Measurements from ENCODE around the gene FYTTD1. TPM values are rescaled to one million over a fixed set of nuclear protein-coding genes. Genes with fewer than 3 reads are reported as not detected.

FYTTD1 gene
- polyA plus RNA-seq, 10 donors = 60.1 to 85.7 (median 74.7) TPM

DNA sequence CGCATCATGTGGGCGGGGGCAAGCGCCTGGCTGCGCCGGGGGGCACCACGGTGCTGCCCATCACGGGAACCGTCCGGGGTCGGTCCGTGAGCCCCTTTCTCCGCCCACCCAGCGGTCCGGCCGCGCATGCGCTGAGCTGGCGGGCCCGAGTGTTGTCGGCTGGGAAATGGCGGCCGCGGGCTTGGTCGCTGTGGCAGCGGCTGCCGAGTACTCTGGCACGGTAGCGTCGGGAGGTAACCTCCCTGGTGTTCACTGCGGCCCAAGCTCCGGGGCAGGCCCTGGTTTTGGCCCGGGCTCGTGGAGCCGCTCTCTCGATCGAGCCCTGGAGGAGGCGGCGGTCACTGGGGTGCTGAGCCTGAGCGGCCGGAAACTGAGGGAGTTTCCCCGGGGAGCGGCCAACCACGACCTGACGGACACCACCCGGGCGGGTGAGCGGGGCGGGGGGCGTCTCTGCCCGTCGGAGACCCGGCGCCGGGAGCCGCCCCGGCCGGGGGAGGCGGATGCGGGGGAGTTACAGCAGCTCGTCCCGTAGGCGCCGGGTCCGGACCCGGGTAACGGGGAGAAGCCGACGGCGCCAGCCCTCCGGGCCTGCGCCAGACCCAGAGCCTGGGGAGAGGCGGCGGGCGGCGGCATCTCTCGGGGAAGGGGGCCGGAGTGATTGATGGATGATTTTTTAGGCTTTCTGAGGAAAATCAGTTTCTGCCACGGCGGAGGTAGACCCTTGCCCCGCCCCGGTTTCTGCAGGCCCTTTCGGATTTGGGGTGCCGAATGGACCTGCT lies 41.6 kb downstream of the FYTTD1 start, which contains the start of gene LRCH3:
LRCH3 (plus strand) TSS at position 142 of the 779 bp plus-strand sequence; CDS start at position 167, 25 bp downstream.
- peak; percentile 83 to 97 (median 89) for DNase-seq

DNA sequence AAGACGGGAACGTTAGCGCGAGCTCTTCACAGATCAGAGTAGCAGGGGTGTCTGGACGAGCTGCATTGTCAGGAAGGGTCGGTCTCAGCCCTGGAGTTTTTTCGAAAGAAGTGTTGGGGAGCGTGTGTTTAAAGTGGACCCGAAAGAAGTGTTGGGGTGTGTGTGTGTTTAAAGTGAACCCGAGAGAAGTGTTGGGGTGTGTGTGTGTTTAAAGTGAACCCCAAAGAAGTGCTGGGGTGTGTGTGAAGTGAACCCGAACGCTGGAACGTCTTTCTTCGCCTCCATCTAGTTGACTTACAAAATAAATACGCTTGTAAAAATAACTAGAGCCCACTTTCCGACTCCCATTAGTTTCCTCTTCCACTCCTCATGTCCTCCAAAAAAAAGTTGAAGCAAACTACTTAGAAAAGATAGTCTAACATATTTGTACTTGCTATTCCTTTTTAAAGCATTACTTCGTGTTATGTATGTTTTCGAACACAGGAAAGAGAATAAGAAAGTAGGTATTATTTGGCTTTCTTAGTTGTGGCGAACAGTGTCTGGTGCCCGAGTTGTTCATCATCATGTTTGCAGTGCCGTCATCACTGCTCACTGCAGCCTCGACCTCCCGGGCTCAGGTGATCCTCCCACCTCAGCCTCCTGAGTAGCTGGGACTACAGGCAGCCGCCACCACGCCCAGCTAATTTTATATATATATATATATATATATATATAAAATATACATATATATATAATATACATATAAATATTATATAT lies 42.4 kb downstream of the FYTTD1 start:
- peak in 2 of 3 donors; percentile 11 to 34 for DNase-seq

GRCh38 chr3:197793247-197793646 lies 43.6 kb downstream of the FYTTD1 start:
- no peak for DNase-seq

DNA sequence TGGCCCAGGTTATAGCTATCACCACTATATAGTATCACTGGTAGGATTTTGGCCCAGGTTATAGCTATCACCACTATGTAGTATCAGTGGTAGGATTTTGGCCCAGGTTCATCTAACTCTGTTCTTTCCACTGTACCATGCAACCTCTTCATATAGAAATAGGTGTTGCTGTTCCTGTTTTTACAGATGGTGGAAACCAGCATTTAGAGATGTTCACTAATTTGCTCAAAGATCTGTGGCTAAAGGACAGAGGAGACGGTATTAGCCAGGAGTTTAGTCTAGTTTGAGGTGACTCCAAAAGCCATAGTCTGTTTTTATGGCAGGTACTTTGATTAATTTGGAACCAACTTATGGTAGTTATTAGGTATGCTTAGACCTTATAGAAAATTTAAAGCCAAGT lies 44.4 kb downstream of the FYTTD1 start:
- no peak for DNase-seq

DNA sequence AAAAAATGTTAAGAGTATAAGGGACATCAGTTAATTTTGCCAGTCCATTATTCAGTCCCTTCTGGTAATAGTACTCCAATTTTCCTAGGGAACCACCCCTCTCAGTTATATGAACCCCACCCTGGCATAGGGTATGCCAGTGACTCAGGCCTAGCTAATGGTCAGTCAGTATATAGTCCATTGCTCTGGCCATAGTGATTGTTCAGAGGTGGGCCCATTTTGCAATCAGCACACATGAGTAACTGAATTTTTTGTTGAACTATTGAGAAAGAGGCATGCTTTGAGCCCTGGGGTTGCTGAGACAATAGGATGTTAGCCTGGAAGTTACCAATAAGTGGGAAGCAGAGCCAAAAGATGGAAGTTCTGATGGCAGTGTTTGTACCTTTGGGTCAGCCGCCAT lies 45.5 kb downstream of the FYTTD1 start:
- DNase-seq = no peak

DNA sequence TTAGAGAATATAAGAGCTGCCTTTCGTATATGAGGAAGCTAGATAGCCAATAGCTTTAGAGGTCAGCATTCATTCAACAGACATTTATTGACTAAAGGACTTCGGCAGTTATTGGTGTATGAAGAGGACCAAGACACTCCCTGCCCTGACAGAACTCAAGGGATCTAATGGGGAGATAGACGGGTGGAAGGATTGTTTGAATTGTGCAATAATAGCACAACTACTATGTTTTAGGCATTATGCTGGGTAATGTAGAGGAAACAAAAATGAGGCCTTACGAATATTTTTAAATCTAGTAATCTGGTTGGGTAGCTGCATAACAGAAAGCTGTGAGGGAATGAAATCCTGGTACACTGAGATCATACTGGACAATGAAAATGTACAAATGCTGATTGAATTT lies 46.4 kb downstream of the FYTTD1 start:
- no peak for DNase-seq

DNA sequence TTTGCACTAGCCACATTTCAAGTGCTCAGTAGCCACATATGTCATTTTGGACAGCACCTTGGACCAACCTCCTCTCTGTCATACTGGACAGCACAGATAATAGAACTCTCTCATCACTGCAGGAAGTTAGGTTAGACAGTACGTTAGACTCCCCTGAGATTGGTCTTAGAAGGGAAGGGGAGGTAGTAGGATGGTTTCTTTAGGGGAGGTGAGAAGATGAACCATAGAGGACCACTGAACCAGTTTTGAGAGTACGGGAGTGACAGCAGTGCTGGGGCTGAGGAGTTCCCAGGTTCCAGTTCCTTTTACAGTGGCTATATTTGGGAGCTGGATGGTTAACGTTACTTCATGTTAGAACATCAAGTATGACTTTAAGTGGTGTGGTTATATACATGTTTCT lies 49.2 kb downstream of the FYTTD1 start:
- no peak for DNase-seq

GRCh38 chr3:197800379-197800778 lies 50.7 kb downstream of the FYTTD1 start:
- DNase-seq = no peak

DNA sequence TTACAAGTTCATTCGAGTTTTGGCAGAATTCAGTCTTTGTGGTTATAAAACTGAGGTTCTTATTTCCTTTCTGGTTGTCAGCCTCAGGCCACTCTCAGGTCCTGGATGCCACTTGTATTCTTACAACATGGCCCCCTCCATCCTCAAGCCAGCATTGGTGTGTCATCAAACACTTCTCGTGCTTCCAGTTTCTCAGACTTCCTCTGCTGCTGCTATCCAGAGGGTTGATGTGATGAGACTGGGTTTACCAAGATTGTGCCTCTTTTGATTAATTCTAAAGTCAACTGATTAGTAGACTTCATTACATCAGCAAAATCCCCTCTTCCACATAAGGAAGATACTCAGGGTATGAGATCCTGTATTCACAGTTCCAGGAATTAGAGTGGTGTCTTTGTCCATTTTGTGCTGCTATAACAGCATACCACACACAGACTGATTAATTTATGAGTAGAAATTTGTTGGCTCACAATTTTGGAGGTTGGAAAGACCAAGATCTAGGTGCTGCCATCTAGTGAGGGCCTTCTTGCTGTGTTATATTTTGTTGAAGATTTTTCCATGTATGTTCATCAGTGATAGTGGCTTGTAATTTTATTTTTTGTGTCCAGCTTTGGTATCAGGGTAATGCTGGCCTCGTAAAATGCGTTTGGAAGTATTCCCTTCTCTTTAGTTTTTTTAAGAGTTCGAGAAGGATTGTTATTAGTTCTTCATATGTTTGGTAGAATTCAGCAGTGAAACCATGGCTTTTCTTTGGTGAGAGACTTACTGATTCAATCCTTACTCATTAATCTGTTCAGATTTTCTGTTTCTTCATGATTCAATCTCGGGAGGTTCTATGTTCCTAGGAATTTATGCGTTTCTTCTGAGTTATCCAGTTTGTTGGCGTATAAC lies 52.5 kb downstream of the FYTTD1 start:
- no peak for DNase-seq

- DNase-seq = no peak
These were observed 53.2 kb downstream of the FYTTD1 start for GRCh38 chr3:197802779-197803459.

DNA sequence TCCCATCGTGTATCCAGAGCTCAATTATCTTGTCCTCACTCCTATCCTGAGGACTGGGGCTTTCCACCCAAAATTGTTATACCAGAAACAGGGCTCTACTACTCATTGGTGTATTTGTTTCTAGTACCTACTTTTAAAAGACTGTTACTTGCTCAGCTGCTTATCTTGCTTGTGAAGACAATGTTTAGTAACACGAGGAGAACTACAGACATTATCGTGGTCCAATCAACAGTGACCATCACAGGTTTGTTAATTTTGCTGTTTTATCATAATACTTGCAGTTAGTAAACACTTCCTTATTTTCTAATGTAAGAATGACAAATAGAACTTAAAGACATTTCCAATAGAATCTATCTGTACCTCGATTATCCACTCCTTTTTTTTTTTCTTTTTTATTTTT lies 54.8 kb downstream of the FYTTD1 start:
- no peak for DNase-seq

DNA sequence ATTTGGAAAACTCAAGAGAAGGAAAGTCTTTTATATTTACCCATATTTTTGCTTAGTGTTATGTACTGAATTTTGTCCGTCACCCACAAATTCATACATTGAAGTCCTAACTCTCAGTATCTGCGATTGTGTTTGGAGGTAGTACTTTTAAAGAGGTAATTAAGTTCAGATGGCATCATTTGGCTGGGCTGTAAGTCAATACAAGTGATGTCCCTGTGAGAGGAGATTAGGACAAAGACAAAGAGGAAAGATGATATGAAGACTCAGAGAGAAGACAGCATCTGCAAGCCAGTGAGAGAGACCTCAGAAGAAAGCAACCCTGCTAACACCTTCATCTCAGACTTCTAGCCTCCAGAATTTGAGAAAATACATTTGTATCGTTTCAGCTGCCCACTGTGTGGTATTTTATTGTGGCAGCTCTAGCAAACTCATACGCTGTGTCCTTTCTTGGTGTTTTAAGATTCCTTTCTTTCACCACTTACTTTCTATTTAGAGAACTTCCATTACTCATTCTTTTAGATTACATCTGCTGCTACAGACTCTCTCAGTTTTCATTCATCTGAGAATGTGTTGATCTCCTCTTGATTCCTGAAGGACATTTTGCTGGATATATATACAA lies 58.4 kb downstream of the FYTTD1 start:
- DNase-seq = no peak

- DNase-seq = peak; percentile 41 to 60 (median 57)
These were observed 59.8 kb downstream of the FYTTD1 start for GRCh38 chr3:197809356-197810020.

- no peak for DNase-seq
These were observed 61.2 kb downstream of the FYTTD1 start for GRCh38 chr3:197810901-197811300.

- peak; percentile 30 to 50 (median 46) for DNase-seq
These were observed 61.7 kb downstream of the FYTTD1 start for GRCh38 chr3:197811343-197811742.

DNA sequence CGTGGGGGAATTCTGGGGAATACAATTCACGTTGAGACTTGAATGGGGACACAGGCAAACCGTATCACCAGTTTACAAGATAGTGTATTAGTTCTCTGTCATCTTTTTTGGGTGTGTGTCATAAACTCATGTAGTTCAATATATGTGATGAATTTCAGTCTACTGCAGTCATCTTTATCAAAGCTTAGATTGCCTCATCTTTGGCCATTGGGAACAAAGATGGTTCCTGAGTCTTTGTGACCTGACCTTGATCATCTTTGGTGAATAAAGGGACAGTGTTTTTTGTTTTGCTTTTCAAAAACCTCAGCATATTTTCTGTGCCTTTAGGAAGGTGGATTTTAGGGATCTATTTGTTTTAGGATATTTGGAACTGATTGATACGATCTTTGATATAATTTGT lies 64.7 kb downstream of the FYTTD1 start:
- no peak for DNase-seq

DNA sequence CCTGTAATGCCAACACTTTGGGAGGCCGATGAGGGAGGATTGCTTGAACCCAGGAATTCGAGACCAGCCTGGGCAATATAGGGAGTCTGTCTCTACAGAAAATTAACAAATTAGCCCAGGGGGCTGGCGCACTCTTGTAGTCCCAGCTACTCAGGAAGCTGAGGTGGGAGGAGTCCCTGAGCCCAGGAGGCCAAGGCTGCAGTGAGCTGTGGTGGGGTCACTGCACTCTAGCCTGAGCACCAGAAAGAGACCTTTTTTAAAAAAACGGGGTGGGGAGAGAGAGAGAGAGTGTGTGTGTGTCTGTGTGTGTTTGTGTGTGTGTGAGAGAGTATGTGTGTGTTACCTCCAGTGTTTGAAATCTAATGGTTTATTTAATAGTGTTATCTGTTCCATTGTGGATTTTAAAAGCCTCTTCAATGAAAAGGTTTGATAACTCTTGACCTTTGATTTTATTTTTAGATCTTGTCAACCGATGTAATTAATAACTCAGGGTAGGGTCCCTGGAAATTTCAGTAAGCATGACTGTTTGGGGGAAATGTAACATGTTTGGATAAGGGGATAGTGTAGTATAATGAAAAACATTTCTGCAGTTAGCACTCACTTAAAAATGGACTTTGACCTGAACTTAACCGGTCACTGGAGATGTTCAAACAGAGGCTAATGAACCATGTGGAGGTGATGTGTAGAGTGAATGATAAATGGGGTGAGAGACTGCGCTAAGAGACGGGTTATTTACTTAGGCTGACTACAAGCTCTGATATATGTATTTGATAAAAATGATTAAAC lies 71.1 kb downstream of the FYTTD1 start:
- DNase-seq = no peak

- DNase-seq = no peak
These were observed 79.8 kb downstream of the FYTTD1 start for GRCh38 chr3:197829397-197830045.

All from muscle of back (tissue), 11 donors.